ENCODE data around the gene ATP1A2.

DNA sequence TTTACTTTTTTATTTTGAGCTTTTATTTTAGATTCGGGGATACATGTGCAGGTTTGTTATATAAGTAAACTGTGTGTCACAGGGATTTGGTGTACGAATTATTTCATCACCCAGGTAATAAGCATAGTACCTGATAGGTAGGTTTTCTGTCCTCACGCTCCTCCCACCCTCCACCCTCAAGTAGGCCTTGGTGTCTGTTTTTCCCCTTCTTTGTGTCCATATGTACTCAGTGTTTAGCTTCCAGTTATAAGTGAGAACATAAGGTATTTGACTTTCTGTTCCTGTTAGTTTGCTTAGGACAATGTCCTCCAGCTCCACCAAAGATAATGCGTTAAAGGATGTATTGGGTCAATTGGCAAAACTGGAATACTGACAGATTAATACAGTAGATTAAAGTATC, 41.6 kb downstream of the ATP1A2 start:
- no peak for TF ChIP-seq ATF2 (tag by site-specific recombination; IDR thresholded peaks at IDR 0.05; ENCODE audit: low read depth)
- TF ChIP-seq, protein P1, sequence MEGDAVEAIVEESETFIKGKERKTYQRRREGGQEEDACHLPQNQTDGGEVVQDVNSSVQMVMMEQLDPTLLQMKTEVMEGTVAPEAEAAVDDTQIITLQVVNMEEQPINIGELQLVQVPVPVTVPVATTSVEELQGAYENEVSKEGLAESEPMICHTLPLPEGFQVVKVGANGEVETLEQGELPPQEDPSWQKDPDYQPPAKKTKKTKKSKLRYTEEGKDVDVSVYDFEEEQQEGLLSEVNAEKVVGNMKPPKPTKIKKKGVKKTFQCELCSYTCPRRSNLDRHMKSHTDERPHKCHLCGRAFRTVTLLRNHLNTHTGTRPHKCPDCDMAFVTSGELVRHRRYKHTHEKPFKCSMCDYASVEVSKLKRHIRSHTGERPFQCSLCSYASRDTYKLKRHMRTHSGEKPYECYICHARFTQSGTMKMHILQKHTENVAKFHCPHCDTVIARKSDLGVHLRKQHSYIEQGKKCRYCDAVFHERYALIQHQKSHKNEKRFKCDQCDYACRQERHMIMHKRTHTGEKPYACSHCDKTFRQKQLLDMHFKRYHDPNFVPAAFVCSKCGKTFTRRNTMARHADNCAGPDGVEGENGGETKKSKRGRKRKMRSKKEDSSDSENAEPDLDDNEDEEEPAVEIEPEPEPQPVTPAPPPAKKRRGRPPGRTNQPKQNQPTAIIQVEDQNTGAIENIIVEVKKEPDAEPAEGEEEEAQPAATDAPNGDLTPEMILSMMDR (tag by site-specific recombination; IDR thresholded peaks at IDR 0.05): no peak
- TF ChIP-seq ZFP69B (tag by site-specific recombination; IDR thresholded peaks at IDR 0.05): no peak
- no peak for TF ChIP-seq GFI1B (tag by site-specific recombination; IDR thresholded peaks at IDR 0.05)
- no peak for TF ChIP-seq KLF16 (tag by site-specific recombination; IDR thresholded peaks at IDR 0.05)
- no peak for TF ChIP-seq ZSCAN30 (tag by site-specific recombination; IDR thresholded peaks at IDR 0.05)
- no peak for TF ChIP-seq REST (tag by site-specific recombination; IDR thresholded peaks at IDR 0.05)
- no peak for TF ChIP-seq ZNF514 (tag by site-specific recombination; IDR thresholded peaks at IDR 0.05)
- TF ChIP-seq, protein P2, sequence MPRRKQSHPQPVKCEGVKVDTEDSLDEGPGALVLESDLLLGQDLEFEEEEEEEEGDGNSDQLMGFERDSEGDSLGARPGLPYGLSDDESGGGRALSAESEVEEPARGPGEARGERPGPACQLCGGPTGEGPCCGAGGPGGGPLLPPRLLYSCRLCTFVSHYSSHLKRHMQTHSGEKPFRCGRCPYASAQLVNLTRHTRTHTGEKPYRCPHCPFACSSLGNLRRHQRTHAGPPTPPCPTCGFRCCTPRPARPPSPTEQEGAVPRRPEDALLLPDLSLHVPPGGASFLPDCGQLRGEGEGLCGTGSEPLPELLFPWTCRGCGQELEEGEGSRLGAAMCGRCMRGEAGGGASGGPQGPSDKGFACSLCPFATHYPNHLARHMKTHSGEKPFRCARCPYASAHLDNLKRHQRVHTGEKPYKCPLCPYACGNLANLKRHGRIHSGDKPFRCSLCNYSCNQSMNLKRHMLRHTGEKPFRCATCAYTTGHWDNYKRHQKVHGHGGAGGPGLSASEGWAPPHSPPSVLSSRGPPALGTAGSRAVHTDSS (tag by site-specific recombination; IDR thresholded peaks at IDR 0.05): no peak
- no peak for TF ChIP-seq YY1 (tag by site-specific recombination; IDR thresholded peaks at IDR 0.05)
- no peak for TF ChIP-seq ZNF239 (tag by site-specific recombination; IDR thresholded peaks at IDR 0.05)
- no peak for TF ChIP-seq ZNF768 (tag by site-specific recombination; IDR thresholded peaks at IDR 0.05)
- no peak for TF ChIP-seq ZNF837 (tag by site-specific recombination; IDR thresholded peaks at IDR 0.05)
- no peak for TF ChIP-seq SP7 (tag by site-specific recombination; IDR thresholded peaks at IDR 0.05)

Data from HEK293 (cell line).